Mononuclear cell (primary cell): ENCODE measurements around the gene FHL2. TPM values are rescaled to one million over a fixed set of nuclear protein-coding genes. Genes with fewer than 3 reads are reported as not detected.
"Not testable (repeated sequence)": the region's sequence is repeated elsewhere in the genome, so short reads cannot be mapped to it uniquely, and the experiment has no call there.

Experiments
- H3K27me3 ChIP-seq: 2 replicates; pipeline ENCODE4 v1.6.0; 2011; ENCODE audit warnings: low read length, control low read depth; ENCODE audit not compliant: insufficient read depth
- H3K4me1 ChIP-seq: 2 replicates; pipeline ENCODE4 v1.5.1; 2011; ENCODE audit warnings: mild to moderate bottlenecking, low read length, control low read depth; ENCODE audit not compliant: insufficient read depth
- H3K4me3 ChIP-seq: 2 replicates; pipeline ENCODE4 v1.5.1; 2011; ENCODE audit warnings: mild to moderate bottlenecking, low read length, moderate library complexity
- H3K9me3 ChIP-seq: 2 replicates; pipeline ENCODE4 v1.5.1; 2011; ENCODE audit warnings: low read depth, mild to moderate bottlenecking, control low read depth, low read length
- total RNA-seq: library from RNA; depleted of rRNA; stranded (reverse); fragments of >200 nt; gene quantifications from one replicate; pipeline ENCODE4 v1.2.3, GENCODE V29; 2012

FHL2 gene
- total RNA-seq, 1 donor = 2.2 TPM

GRCh38 chr2:105330681-105331375, 68.0 kb downstream of the FHL2 start:
- Histone ChIP-seq H3K27me3 (no peaks in the 10 kb centered on the region), H3K9me3 (no peaks in the 10 kb centered on the region), H3K4me1 (peaks cover 34% of the 10 kb centered on the region), H3K4me3 (peak overlapping the region; percentile 4)

- Histone ChIP-seq H3K4me3 (peak within 1 kb of the TSS; percentile 67), H3K27me3 (no peaks in the 10 kb centered on the region), H3K9me3 (no peaks in the 10 kb centered on the region), H3K4me1 (peaks cover 44% of the 10 kb centered on the region)
These were observed 69.0 kb downstream of the FHL2 start, which contains the start of gene TGFBRAP1 for GRCh38 chr2:105329561-105330495. TGFBRAP1 (minus strand) TSS chr2:105329735; CDS start chr2:105308301, 21,434 bp downstream.

- Histone ChIP-seq H3K4me1 (peaks cover 51% of the 10 kb centered on the region), H3K4me3 (peak overlapping the region; percentile 56), H3K9me3 (no peaks in the 10 kb centered on the region), H3K27me3 (no peaks in the 10 kb centered on the region)
These were observed 69.7 kb downstream of the FHL2 start for GRCh38 chr2:105329197-105329554.

GRCh38 chr2:105328281-105329196, 70.3 kb downstream of the FHL2 start:
- H3K27me3 ChIP-seq = no peaks in the 10 kb centered on the region

DNA sequence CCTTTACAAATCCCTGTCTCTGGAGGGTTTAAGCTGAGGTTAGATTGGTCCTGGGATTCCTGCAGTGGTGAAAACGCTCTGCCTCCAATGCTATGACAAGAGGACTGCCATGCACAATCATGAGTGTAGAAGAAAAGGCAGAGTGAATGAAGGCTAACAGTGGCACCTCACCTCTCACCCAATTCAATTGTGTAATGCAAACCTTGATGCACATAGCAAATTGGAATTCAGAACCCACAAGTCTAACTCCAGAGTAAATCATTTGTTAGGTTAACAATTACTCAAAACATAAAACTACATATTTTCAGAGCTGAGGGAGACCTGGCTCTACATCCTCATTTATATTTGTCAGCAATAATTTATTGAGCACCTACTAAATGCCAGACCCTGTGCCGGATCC, 71.2 kb downstream of the FHL2 start:
- Histone ChIP-seq H3K9me3 (no peaks in the 10 kb centered on the region), H3K27me3 (no peaks in the 10 kb centered on the region), H3K4me1 (peaks cover 64% of the 10 kb centered on the region), H3K4me3 (no peak overlapping the region)

More at GRCh38 chr2:105328281-105329196, 70.3 kb downstream of the FHL2 start:
- Histone ChIP-seq H3K4me1 (peaks cover 56% of the 10 kb centered on the region), H3K4me3 (peak overlapping the region; percentile 56), H3K9me3 (no peaks in the 10 kb centered on the region)

DNA sequence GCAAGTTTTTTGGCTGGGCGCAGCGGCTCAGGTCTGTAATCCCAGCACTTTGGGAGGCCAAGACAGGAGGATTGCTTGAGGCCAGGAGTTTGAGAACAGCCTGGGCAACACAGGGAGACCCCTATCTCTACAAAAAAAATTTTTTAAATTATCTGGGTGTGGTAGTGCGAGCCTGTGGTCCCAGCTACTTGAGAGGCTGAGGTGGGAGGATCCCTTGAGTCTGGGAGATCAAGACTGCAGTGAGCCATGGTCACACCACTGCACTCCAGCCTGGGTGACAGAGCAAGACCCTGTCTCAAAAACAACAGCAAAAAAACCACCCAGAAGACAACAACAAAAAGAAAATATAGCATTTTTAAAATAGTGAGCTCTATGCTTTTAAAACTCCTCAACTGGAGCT, 71.6 kb downstream of the FHL2 start:
- H3K9me3 ChIP-seq, H3K4me3 ChIP-seq, H3K27me3 ChIP-seq: not testable (repeated sequence)
- peaks cover 64% of the 10 kb centered on the region for H3K4me1 ChIP-seq

- H3K4me1 ChIP-seq = peaks cover 58% of the 10 kb centered on the region
- no peak overlapping the region for H3K4me3 ChIP-seq
- no peaks in the 10 kb centered on the region for H3K9me3 ChIP-seq
- no peaks in the 10 kb centered on the region for H3K27me3 ChIP-seq
These were observed 73.4 kb downstream of the FHL2 start for GRCh38 chr2:105325389-105325963.

DNA sequence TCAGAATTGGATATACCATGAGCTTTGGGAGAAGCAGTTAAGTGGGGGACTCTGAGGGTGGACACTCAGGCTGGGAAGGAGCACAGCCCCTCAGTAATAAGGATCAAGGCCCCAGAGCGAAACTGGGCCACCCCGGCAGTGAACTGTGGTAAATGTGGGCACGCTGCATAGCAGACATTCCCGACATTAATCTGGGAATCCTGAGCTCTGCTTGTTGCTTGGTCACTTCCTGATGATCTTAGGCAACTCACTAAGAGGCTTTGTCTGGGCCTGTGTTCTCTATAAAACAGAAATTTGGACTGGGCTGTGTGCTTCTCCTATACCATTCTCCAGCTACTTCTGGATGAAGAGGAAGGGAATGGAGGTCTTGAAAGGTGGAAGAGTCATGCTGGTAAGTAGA, 74.1 kb downstream of the FHL2 start:
- no peaks in the 10 kb centered on the region for H3K9me3 ChIP-seq
- peaks cover 51% of the 10 kb centered on the region for H3K4me1 ChIP-seq
- no peak overlapping the region for H3K4me3 ChIP-seq
- no peaks in the 10 kb centered on the region for H3K27me3 ChIP-seq

GRCh38 chr2:105324101-105324500, 74.8 kb downstream of the FHL2 start:
- H3K4me3 ChIP-seq = no peak overlapping the region
- H3K27me3 ChIP-seq = no peaks in the 10 kb centered on the region
- H3K4me1 ChIP-seq = peaks cover 50% of the 10 kb centered on the region
- no peaks in the 10 kb centered on the region for H3K9me3 ChIP-seq

DNA sequence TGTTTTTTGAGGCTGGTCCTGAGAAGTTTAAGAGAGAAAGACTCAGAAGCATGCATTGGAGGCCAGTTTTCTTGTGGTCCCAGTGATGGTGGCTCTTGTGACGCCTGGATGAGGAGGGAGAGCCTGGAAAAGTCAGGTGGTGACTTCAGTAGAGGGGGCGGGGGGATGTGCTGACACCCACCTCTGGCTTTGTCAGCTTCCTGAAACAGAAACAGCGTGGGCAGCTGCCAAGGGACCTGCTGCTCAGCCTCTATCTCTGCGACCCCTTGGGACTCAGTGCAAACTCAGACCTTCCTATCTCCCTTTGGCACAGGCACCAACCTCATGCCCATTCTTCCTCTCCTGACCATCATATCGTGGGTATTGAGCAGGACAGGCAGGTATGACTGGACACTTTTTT, 75.7 kb downstream of the FHL2 start:
- Histone ChIP-seq H3K9me3 (no peaks in the 10 kb centered on the region), H3K4me1 (peaks cover 40% of the 10 kb centered on the region), H3K27me3 (no peaks in the 10 kb centered on the region), H3K4me3 (no peak overlapping the region)

- Histone ChIP-seq H3K27me3 (no peaks in the 10 kb centered on the region), H3K4me3 (no peak overlapping the region), H3K9me3 (no peaks in the 10 kb centered on the region), H3K4me1 (peaks cover 32% of the 10 kb centered on the region)
These were observed 76.8 kb downstream of the FHL2 start for GRCh38 chr2:105321875-105322646.

GRCh38 chr2:105320651-105321215, 78.1 kb downstream of the FHL2 start:
- Histone ChIP-seq H3K9me3 (no peaks in the 10 kb centered on the region), H3K4me3 (no peak overlapping the region)

DNA sequence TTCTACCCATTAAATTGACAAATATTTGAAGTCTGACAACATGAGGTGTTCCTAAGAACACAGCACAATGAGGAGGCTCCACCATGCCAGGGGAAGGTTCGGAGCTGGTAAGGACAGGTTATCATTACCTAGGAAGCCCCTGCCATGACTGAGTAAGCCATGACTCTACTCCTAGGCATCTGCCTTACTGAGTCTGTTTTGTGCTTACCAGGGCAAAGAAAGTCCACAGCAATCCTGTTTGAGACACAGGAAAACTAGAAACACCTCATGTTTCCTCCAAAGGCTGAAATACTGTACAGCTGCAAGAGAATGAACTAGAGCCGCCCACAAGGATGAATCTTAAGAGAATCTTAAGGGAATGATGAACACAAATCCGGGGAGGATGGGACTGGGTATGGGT, 80.9 kb downstream of the FHL2 start:
- Histone ChIP-seq H3K27me3 (no peaks in the 10 kb centered on the region), H3K4me1 (peaks cover 13% of the 10 kb centered on the region), H3K9me3 (no peaks in the 10 kb centered on the region), H3K4me3 (no peak overlapping the region)

More at GRCh38 chr2:105320651-105321215, 78.1 kb downstream of the FHL2 start:
- peaks cover 29% of the 10 kb centered on the region for H3K4me1 ChIP-seq
- H3K27me3 ChIP-seq = no peaks in the 10 kb centered on the region
